PC-3 (cell line): ENCODE data around the gene HOXC12.

Experiments used
- CTCF ChIP-seq: fragments of 300-600 bp; sonication (generic); conservative IDR thresholded peaks from 2 replicates; pipeline ENCODE4 v1.5.1; 2017; ENCODE audit warnings: antibody characterized with exemption, low read depth, mild to moderate bottlenecking, low read length
- EZH2 ChIP-seq: fragments of 300-600 bp; sonication (generic); IDR thresholded peaks from one replicate; pipeline ENCODE4 v1.6.1; 2017; ENCODE audit warnings: antibody characterized with exemption, mild to moderate bottlenecking, low read length; ENCODE audit not compliant: unreplicated experiment

- no peak for TF ChIP-seq CTCF
- TF ChIP-seq EZH2, result no peak
Observed at GRCh38 chr12:53930591-53931255, 24.0 kb upstream of the HOXC12 start.
